K562 (cell line): ENCODE data around the gene SLC17A4. TPM values are rescaled to one million over a fixed set of nuclear protein-coding genes. Genes with fewer than 3 reads are reported as not detected.

ENCODE experiments used
- ATAC-seq: fragments of 200-7000 bp; cut with Tn5 transposase; 3 replicates; pipeline ENCODE4 v1.9.1; 2020; ENCODE audit warnings: moderate library complexity
- BruUV-seq: library from RNA; stranded (reverse); fragments of 400-500 nt; replicated peaks from 2 replicates; lab custom pipeline; 2021; lab: Mats Ljungman, UMichigan
- CTCF ChIA-PET: fragments of 300-600 bp; formaldehyde crosslinking; extraction: SDS; loops from one replicate; lab custom pipeline; 2021; ENCODE audit warnings: low intra/inter-chr PET ratio; lab: Yijun Ruan, JAX
- POLR2A ChIA-PET: fragments of 300-600, 350-650 bp; sonication (Branson Sonifier 250); formaldehyde crosslinking; extraction: SDS; loops from one replicate; lab custom pipeline; 2021; ENCODE audit warnings: antibody characterized with exemption, inconsistent platforms; lab: Yijun Ruan, JAX
- DNase-seq, 4 experiments: peaks; one replicate each; pipeline versions ENCODE4 v3.0.0 to v3.0.0-alpha.2; 2011 to 2018; ENCODE audit warnings: low spot score in 3 of 4, mixed read lengths in 3 of 4; ENCODE audit errors: extremely low read depth in 1 of 4
- FAIRE-seq: peaks from 2 replicates; lab custom pipeline; 2011; peaks lifted over from hg19 to GRCh38; lab: Jason Lieb, UNC
- H2AFZ ChIP-seq: 2 replicates; pipeline ENCODE4 v1.6.0; 2011; ENCODE audit warnings: low read depth, low read length, control low read depth, inconsistent platforms
- H3K27ac ChIP-seq: fragments of 200-600 bp; 3 replicates; pipeline ENCODE4 v1.8.0; 2011; ENCODE audit warnings: low read depth, mild to moderate bottlenecking, control low read depth, inconsistent platforms, low read length, moderate library complexity, mixed read lengths; ENCODE audit errors: extremely low read depth
- H3K27me3 ChIP-seq, 2 experiments: fragments of 300-600 bp in 1 of 2; 2 replicates in 1 of 2; 3 replicates in 1 of 2; pipeline versions ENCODE4 v1.6.0 to v1.8.0; 2011; ENCODE audit warnings: inconsistent platforms in 2 of 2, low read length in 2 of 2, mild to moderate bottlenecking in 1 of 2, mixed read lengths in 1 of 2, moderate library complexity in 1 of 2; ENCODE audit not compliant: control insufficient read depth in 2 of 2, insufficient read depth in 2 of 2
- H3K36me3 ChIP-seq: fragments of 300-600 bp; 3 replicates; pipeline ENCODE4 v1.8.0; 2011; ENCODE audit warnings: mild to moderate bottlenecking, low read length, inconsistent platforms; ENCODE audit not compliant: control insufficient read depth, insufficient read depth
- H3K4me1 ChIP-seq, 2 experiments: fragments of 200-600 bp in 1 of 2; replicated peaks in 1 of 2; 2 replicates in 1 of 2; 3 replicates in 1 of 2; pipeline versions ENCODE4 v1.5.1 to v1.8.0; 2011; ENCODE audit warnings: inconsistent platforms in 2 of 2, low read length in 2 of 2, mild to moderate bottlenecking in 1 of 2, mixed read lengths in 1 of 2, moderate library complexity in 1 of 2; ENCODE audit not compliant: control insufficient read depth in 2 of 2, insufficient read depth in 2 of 2
- H3K4me2 ChIP-seq: 2 replicates; pipeline ENCODE4 v1.6.1; 2011; ENCODE audit warnings: low read length, control low read depth, inconsistent platforms, mixed read lengths; ENCODE audit not compliant: insufficient read depth
- H3K4me3 ChIP-seq: fragments of 200-600 bp; sonication (generic), shearing (Covaris generic); 2 replicates; pipeline ENCODE4 v1.5.1; 2016; ENCODE audit warnings: control low read depth, inconsistent platforms
- H3K79me2 ChIP-seq: fragments of 200-600 bp; 3 replicates; pipeline ENCODE4 v1.8.0; 2011; ENCODE audit warnings: low read length, inconsistent platforms; ENCODE audit not compliant: control insufficient read depth, insufficient read depth
- H3K9ac ChIP-seq, 2 experiments: 2 replicates each; pipeline versions ENCODE4 v1.6.0 to v1.6.1; 2011; ENCODE audit warnings: low read depth in 2 of 2, low read length in 2 of 2, control low read depth in 1 of 2, inconsistent platforms in 1 of 2, mild to moderate bottlenecking in 1 of 2, mixed read lengths in 1 of 2; ENCODE audit not compliant: insufficient read depth in 1 of 2
- H3K9me1 ChIP-seq: one replicate; pipeline ENCODE4 v1.6.0; 2011; ENCODE audit warnings: inconsistent platforms, mild to moderate bottlenecking, low read length, moderate library complexity; ENCODE audit not compliant: control insufficient read depth, insufficient read depth
- H3K9me3 ChIP-seq: replicated peaks from 2 replicates; pipeline ENCODE4 v1.5.1; 2011; ENCODE audit warnings: low read depth, low read length, inconsistent platforms; ENCODE audit not compliant: control insufficient read depth, insufficient read depth
- H4K20me1 ChIP-seq: replicated peaks from 2 replicates; pipeline ENCODE4 v1.6.1; 2011; ENCODE audit warnings: low read length, inconsistent platforms, mixed read lengths; ENCODE audit not compliant: control insufficient read depth, insufficient read depth
- GATAD2B ChIP-seq: fragments of 450-650 bp; IDR thresholded peaks from 2 replicates; pipeline ENCODE4 v1.6.1; 2017; ENCODE audit warnings: mild to moderate bottlenecking, borderline replicate concordance
- GMEB1 ChIP-seq: fragments of 250-450 bp; sonication (Bioruptor Pico); IDR thresholded peaks from 2 replicates; pipeline ENCODE4 v1.4.0; 2020; ENCODE audit warnings: mild to moderate bottlenecking
- NR4A1 ChIP-seq, 2 experiments: fragments of 250-450 bp in 1 of 2; fragments of 450-650 bp in 1 of 2; sonication (Bioruptor Pico) in 1 of 2; IDR thresholded peaks; 2 replicates each; pipeline versions ENCODE4 v1.4.0 to v1.6.1; 2016 to 2020; ENCODE audit warnings: mild to moderate bottlenecking in 2 of 2, missing compliant biosample characterization in 1 of 2, missing genetic modification characterization in 1 of 2, moderate library complexity in 1 of 2
- PHF20 ChIP-seq: fragments of 450-650 bp; IDR thresholded peaks from 2 replicates; pipeline ENCODE4 v1.6.1; 2018; ENCODE audit not compliant: partially characterized antibody
- POLR3G ChIP-seq: IDR thresholded peaks from 2 replicates; pipeline ENCODE4 v1.6.1; 2011; ENCODE audit not compliant: insufficient read length, insufficient replicate concordance; ENCODE audit errors: extremely low read depth
- RAD51 ChIP-seq: fragments of 450-650 bp; IDR thresholded peaks from 2 replicates; pipeline ENCODE4 v1.7.1; 2016; ENCODE audit warnings: low read depth, mild to moderate bottlenecking, borderline replicate concordance
- SMARCC2 ChIP-seq: fragments of 450-650 bp; IDR thresholded peaks from 2 replicates; pipeline ENCODE4 v1.6.1; 2017; ENCODE audit warnings: antibody characterized with exemption, moderate library complexity, mild to moderate bottlenecking, low read depth
- SP2 ChIP-seq: IDR thresholded peaks from 2 replicates; pipeline ENCODE4 v1.6.1; 2011; ENCODE audit warnings: mild to moderate bottlenecking, low read depth, low read length, moderate library complexity; ENCODE audit not compliant: poor library complexity, severe bottlenecking; ENCODE audit errors: extremely low read depth
- STAG1 ChIP-seq: sonication (generic); formaldehyde crosslinking; IDR thresholded peaks from 2 replicates; pipeline ENCODE4 v1.5.0; 2020; ENCODE audit warnings: missing genetic modification reagents, borderline replicate concordance
- TCF7L2 ChIP-seq: fragments of 150-350 bp; IDR thresholded peaks from 2 replicates; pipeline ENCODE4 v1.6.1; 2016; ENCODE audit warnings: low read depth, mild to moderate bottlenecking, low read length, moderate library complexity
- ZNF512 ChIP-seq: IDR thresholded peaks from 2 replicates; pipeline ENCODE4 v1.6.1; 2016; ENCODE audit warnings: missing genetic modification characterization, missing compliant biosample characterization
- ZNF77 ChIP-seq: fragments of 250-450 bp; sonication (Bioruptor Pico); IDR thresholded peaks from 2 replicates; pipeline ENCODE4 v1.5.0; 2020
- ZNF785 ChIP-seq: fragments of 250-450 bp; sonication (Bioruptor Pico); IDR thresholded peaks from 2 replicates; pipeline ENCODE4 v1.4.0; 2020; ENCODE audit warnings: mild to moderate bottlenecking
- WGBS: fragments of 100-300 bp; shearing (Covaris generic); methylation state at CpG from one replicate; pipeline ENCODE4 v1.1.6; 2016; ENCODE audit warnings: low coverage, mixed read lengths; ENCODE audit not compliant: insufficient coverage; ENCODE audit errors: missing lambda C conversion rate; 5-methylcytosine and 5-hydroxymethylcytosine counted together
- in situ Hi-C: fragments of 300-500 bp; cut with MboI; formaldehyde crosslinking; loops from 4 replicates; pipeline ENCODE4 v1.15.0; 2018; ENCODE audit warnings: inconsistent platforms, mixed read lengths
- intact Hi-C: fragments of 100-400 bp; cut with micrococcal nuclease; formaldehyde crosslinking; loops from 2 replicates; pipeline ENCODE4 v1.14.2; 2022
- polyA plus RNA-seq, 8 experiments: library from polyadenylated mRNA; depleted of rRNA in 4 of 8; stranded (reverse) in 5 of 8; unstranded in 3 of 8; fragments of >200 nt; fragmentation: Nextera tagmentation in 2 of 8; fragmentation: Illumina TruSeq in 1 of 8; extraction: Ambion mirVana in 2 of 8; extraction: Trizol in 1 of 8; gene quantifications; 2 replicates each; pipeline versions ENCODE4 v1.2.1 to v1.2.3, GENCODE V29; 2011 to 2014; ENCODE audit warnings: inconsistent platforms in 1 of 8, missing spikeins in 1 of 8
- total RNA-seq, 7 experiments: library from RNA; depleted of rRNA in 6 of 7; stranded (reverse); fragments of >200 nt in 6 of 7; fragmentation: Illumina TruSeq in 2 of 7; extraction: Trizol in 2 of 7; gene quantifications; 2 replicates each; pipeline versions ENCODE4 v1.2.1 to v1.2.3, GENCODE V29; 2011 to 2021; ENCODE audit warnings: low replicate concordance in 1 of 7

The SLC17A4 gene
- total and polyA plus RNA-seq, 9 of the 15 experiments (the other 6 are each of a cell fraction or from before 2014, with no cell fraction given): not detected

GRCh38 chr6:25781134-25781533, 26.6 kb downstream of the SLC17A4 start:
- H3K79me2 ChIP-seq: no peaks in the 10 kb centered on the region
- peaks cover 3 to 5% of the 10 kb centered on the region in 2 experiments; a peak in 3 of 5 replicates for H3K27me3 ChIP-seq
- WGBS: 4% methylated on average over 1 of the region's 1 CpG
- no peaks in the 10 kb centered on the region for H4K20me1 ChIP-seq
- intact Hi-C loops (no loop called here), in situ Hi-C loops (no loop called here)
- ATAC-seq (no peak), DNase-seq (no peak), FAIRE-seq (no peak)
- H3K9ac ChIP-seq: no peak overlapping the region
- H3K9me3 ChIP-seq: no peaks in the 10 kb centered on the region
- H2AFZ ChIP-seq: no peak overlapping the region
- H3K4me1 ChIP-seq: no peaks in the 10 kb centered on the region
- ChIA-PET POLR2A (no interaction called here), CTCF (no interaction called here)
- BruUV-seq: no TSS peak
- H3K9me1 ChIP-seq: no peaks in the 10 kb centered on the region
- H3K4me2 ChIP-seq: no peak overlapping the region
- H3K4me3 ChIP-seq: no peak overlapping the region
- H3K36me3 ChIP-seq: no peaks in the 10 kb centered on the region
- TF ChIP-seq ZNF77 (CRISPR knock-in tag) (no peak), ZNF512 (tag) (peak; percentile 67)
- TF ChIP-seq, all 486 proteins: peak for 1
- no peak overlapping the region for H3K27ac ChIP-seq

- intact Hi-C loops: loop anchor here (5.0 kb wide), 1 partner anchor 105 kb away; no protein-coding TSS in a partner anchor
- DNase-seq: no peak
- no peak for FAIRE-seq
- H3K79me2 ChIP-seq: no peaks in the 10 kb centered on the region
- POLR2A ChIA-PET: interaction anchor here (1.5 kb wide), 1 partner anchor 14 kb away, joined by 5 read pairs; no protein-coding TSS in a partner anchor
- no peaks in the 10 kb centered on the region; a peak in 1 of 5 replicates for H3K27me3 ChIP-seq
- H2AFZ ChIP-seq: no peak overlapping the region
- H3K27ac ChIP-seq: no peak overlapping the region
- H4K20me1 ChIP-seq: no peaks in the 10 kb centered on the region; the same call in 1 of the 2 replicates
- H3K36me3 ChIP-seq: no peaks in the 10 kb centered on the region
- 2% methylated on average over 2 of the region's 2 CpGs for whole genome bisulfite sequencing
- no peak overlapping the region for H3K4me3 ChIP-seq
- no peak overlapping the region for H3K4me2 ChIP-seq
- no peaks in the 10 kb centered on the region for H3K9me3 ChIP-seq
- BruUV-seq: no TSS peak
- no peaks in the 10 kb centered on the region for H3K4me1 ChIP-seq
- H3K9ac ChIP-seq: no peak overlapping the region
- CTCF ChIA-PET: interaction anchor here (1.4 to 2.5 kb wide), 3 partner anchors 103 to 206 kb away, joined by 5 to 12 read pairs (median 11); no protein-coding TSS in a partner anchor
- no peak for ATAC-seq
- in situ Hi-C loops: no loop called here
- no peaks in the 10 kb centered on the region for H3K9me1 ChIP-seq
- no peak for TF ChIP-seq STAG1 (CRISPR knock-in tag)
- TF ChIP-seq SMARCC2: no peak
- no peak for TF ChIP-seq GATAD2B
- no peak for TF ChIP-seq PHF20
- TF ChIP-seq SP2: no peak
- TF ChIP-seq RAD51: no peak
- TF ChIP-seq GMEB1 (CRISPR knock-in tag): no peak
- no peak for TF ChIP-seq NR4A1 (CRISPR knock-in tag; IDR thresholded peaks at IDR 0.05)
- TF ChIP-seq NR4A1 (tag; IDR thresholded peaks at IDR 0.05): no peak
- no peak for TF ChIP-seq ZNF785
- no peak for TF ChIP-seq TCF7L2
- TF ChIP-seq POLR3G: no peak
These were observed 32.9 kb downstream of the SLC17A4 start for GRCh38 chr6:25787428-25787827.
